Measurements from ENCODE around the gene MOB3B.

The MOB3B gene

GRCh38 chr9:27391040-27391895 is 138.3 kb downstream of the MOB3B start:
- peak in 23 of 42 donors; percentile 35 to 85 (median 62) for DNase-seq
- intact Hi-C loops (cut with DNase I) = no loop called here

GRCh38 chr9:27388150-27388549 is 141.5 kb downstream of the MOB3B start:
- DNase-seq = peak in 1 of 42 donors; percentile 39
- intact Hi-C loops (cut with DNase I) = no loop called here

DNA sequence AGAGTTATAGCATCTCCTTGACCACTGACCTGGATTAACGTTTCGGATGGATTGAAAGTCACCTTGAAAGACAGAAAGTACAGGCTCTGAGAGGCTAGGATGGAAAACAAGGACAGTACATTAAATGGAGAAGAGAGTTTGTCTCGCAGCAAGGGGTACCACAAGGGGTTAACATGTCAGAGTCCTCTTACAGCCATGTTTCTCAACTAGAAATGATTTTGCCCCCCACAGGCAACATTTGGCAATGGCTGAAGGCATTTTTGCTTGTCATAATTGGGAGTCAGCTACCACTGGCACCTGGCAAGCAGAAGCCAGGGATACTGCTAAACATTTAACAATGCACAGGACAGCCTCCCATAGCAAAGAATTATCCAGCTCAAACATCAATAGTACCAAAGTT is 141.9 kb downstream of the MOB3B start:
- intact Hi-C loops (cut with DNase I) = no loop called here
- DNase-seq = peak in 1 of 42 donors; percentile 41

GRCh38 chr9:27386571-27387091 is 143.0 kb downstream of the MOB3B start:
- DNase-seq = peak in 2 of 42 donors; percentile 41 to 43
- intact Hi-C loops (cut with DNase I) = no loop called here

GRCh38 chr9:27385606-27386322 is 143.8 kb downstream of the MOB3B start:
- DNase-seq = peak in 2 of 42 donors; percentile 36 to 46
- intact Hi-C loops (cut with DNase I) = no loop called here

DNA sequence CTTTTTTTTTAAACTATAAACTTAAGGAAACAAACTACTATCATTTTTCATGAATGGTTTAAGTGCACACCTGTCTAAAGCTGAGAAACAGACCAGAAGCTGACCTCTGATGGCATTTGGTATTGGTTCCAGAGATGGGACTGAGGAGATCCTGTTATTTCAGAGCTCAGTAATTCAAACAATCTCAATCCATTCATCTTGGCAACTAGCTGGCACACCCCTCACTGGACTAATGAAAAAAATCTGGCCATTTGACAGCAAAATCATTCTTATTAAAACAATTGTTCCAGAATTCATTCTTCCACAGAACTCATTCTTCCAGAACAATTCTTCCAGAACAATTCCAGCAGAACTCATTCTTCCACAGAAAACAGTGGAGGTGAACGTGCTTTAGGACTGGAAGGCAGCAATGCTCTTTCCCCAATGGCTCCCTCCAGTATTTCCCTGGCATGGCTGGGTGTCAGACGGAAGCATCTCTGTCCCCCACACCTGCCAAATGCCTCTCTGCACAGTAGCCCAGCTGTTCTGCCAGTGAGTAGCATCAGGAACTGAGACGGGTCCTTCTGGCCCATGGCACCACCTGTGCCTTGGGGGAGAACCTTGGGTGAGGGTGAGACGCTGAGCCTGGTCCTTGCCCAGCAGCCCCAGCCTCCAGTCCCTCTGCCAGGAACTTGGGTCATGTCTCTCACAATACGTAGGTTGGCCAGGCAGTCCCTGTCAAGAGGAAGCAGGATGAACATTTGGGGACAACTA is 145.2 kb downstream of the MOB3B start:
- DNase-seq = peak in 3 of 42 donors; percentile 23 to 42 (median 36)
- intact Hi-C loops (cut with DNase I) = no loop called here

DNA sequence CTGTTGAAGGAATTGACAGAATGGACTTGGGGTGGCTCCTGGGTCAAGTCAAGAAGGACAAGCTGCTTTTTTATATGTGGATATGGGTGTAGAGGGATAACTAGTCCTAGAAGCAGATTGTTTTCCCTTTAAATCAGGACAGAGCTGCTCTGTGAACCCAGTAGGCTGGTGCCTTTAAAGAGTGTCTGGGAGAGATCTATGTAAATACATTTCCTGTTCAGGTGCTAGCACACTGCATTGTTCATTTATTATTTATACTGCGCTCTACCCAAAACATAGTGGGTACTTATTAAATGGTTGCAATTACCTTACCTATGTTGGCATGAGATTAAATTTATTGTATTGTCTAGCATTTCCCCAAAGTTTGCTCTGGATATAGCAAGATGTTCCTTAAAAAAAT is 146.1 kb downstream of the MOB3B start:
- DNase-seq = peak in 1 of 42 donors; percentile 24
- intact Hi-C loops (cut with DNase I) = no loop called here

- intact Hi-C loops (cut with DNase I) = no loop called here
- peak in 20 of 42 donors; percentile 30 to 82 (median 54) for DNase-seq
Observed at GRCh38 chr9:27382975-27383374, 146.6 kb downstream of the MOB3B start.

- intact Hi-C loops (cut with DNase I) = no loop called here
- DNase-seq = peak in 2 of 42 donors; percentile 45 to 54
Observed at GRCh38 chr9:27382308-27382707, 147.3 kb downstream of the MOB3B start.

GRCh38 chr9:27379311-27380251 is 150.0 kb downstream of the MOB3B start:
- DNase-seq = no peak
- intact Hi-C loops (cut with DNase I) = no loop called here

DNA sequence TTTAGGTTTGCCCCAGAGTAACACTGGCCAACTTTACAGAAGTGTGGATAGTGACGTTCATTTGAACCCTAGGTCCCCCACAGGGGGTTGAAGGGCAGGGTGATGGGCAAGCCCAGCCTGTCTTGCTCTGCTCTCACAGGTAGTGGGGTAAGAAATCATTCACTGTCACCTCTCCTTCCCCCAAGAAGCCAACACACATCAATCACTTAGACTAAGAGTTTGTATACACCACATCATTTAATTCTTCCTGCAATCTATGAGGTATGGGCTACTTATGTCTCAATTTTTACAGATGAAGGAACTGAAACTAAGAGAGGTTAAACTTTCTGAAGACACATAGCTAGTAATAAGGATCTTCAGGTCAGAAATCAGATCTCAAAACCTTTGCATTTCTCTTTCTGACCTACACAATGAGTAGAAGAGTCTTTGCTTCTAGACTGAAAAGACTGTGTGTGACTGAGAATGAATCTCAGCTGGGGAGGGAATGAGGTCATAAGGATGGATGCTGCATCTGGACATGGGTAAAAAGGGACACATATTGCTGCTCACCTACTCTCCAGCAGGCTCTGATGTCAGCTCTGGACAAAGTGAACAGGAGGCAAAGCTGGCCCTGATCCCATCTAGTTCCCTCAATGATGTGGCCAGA is 151.7 kb downstream of the MOB3B start:
- intact Hi-C loops (cut with DNase I) = no loop called here
- no peak for DNase-seq

GRCh38 chr9:27377147-27377807 is 152.3 kb downstream of the MOB3B start:
- intact Hi-C loops (cut with DNase I) = no loop called here
- peak in 2 of 42 donors; percentile 19 to 58 for DNase-seq

DNA sequence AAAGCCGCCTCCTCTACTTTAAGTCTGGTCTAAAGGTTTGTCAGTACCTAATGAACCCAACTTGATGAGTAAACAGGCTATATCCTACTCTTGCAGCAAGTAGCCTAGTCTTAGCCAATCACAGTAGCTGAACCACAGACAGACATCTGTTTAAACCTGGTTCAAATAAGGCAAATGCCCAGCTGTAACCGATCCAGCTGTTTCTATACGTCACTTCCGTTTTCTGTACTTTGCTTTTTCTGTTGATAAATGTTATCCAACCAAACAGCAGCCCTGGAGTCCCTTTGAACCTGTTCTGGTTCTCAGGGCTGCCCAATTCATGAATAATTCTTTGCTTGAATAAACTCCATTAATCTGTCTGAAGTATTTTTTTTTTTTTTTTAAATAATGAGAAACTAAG is 155.8 kb downstream of the MOB3B start:
- no peak for DNase-seq
- intact Hi-C loops (cut with DNase I) = no loop called here

GRCh38 chr9:27372615-27373014 is 157.0 kb downstream of the MOB3B start:
- no peak for DNase-seq
- intact Hi-C loops (cut with DNase I) = no loop called here

DNA sequence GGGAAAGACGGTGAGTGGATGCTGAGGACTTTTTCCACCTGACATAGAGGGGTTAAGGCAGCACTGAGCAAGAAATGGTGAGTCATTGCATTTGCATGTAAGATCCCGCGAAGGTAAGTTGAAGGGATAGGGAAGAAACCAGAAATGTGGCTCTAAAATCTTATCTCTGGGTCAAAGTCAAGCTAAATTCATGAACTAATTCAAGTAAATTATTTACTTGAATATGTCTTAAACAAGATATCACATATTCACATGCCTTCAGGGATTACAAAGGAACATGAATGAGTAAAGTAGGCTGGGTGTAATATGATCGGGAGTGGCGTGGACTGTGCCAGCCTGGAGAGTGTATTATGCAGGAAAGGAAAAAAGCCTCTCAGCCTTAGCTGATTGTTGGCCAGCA is 158.2 kb downstream of the MOB3B start:
- DNase-seq = no peak
- intact Hi-C loops (cut with DNase I) = no loop called here

- no peak for DNase-seq
- intact Hi-C loops (cut with DNase I) = no loop called here
Observed at GRCh38 chr9:27369591-27369990, 160.0 kb downstream of the MOB3B start.

DNA sequence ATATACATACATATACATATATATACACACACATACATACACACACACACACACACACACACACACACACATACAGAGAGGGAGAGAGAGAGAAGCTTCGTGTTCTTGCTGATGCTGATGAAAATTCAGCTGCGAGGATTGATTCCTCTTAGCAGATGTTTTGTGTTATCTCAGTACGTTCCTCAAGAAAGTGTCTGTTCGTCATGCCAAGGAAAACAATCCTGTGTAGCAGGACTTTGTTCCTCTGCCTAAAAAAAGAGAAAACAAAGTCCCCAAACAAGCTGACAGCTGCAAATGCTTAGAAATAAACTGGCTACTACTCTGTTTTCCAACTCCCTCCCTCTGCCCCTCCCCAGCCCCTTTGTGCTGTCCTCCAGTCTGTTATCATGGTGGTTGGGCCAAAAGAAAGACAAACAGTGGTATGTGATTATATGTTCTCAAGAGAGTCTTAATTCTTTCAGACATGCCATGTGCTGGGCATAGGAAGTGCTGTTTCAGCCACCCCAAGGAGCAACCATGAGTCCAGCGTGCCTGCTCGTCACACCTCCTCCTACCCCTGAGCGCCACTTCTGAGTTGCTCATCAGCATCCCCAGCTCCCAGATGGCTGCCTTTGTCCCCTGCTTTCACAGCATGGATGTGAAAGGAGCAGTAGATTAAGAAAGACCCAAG is 161.2 kb downstream of the MOB3B start:
- intact Hi-C loops (cut with DNase I) = no loop called here
- peak in 23 of 42 donors; percentile 17 to 76 (median 55) for DNase-seq

Data from head of caudate nucleus (tissue), 42 donors.